HepG2 (cell line): Measurements from ENCODE around the gene NFKBIA. TPM values are rescaled to one million over a fixed set of nuclear protein-coding genes. Genes with fewer than 3 reads are reported as not detected.

Source experiments
- ARID5B ChIP-seq: IDR thresholded peaks from 2 replicates; pipeline ENCODE4 v1.4.0; 2020; ENCODE audit warnings: mild to moderate bottlenecking, missing genetic modification reagents
- ARNT2 ChIP-seq: sonication (generic); formaldehyde crosslinking; IDR thresholded peaks from 2 replicates; pipeline ENCODE4 v1.8.0; 2022; ENCODE audit warnings: mild to moderate bottlenecking, low read depth, missing genetic modification reagents, moderate library complexity
- ATF3 ChIP-seq: sonication (generic); formaldehyde crosslinking; IDR thresholded peaks from 2 replicates; pipeline ENCODE4 v1.4.0; 2020; ENCODE audit warnings: missing genetic modification reagents
- ESRRA ChIP-seq: sonication (generic); formaldehyde crosslinking; IDR thresholded peaks from 2 replicates; pipeline ENCODE4 v1.5.1; 2020; ENCODE audit warnings: mild to moderate bottlenecking, low read depth, missing genetic modification reagents
- EZH2 ChIP-seq: conservative IDR thresholded peaks from 2 replicates; pipeline ENCODE4 v1.6.1; 2012; ENCODE audit warnings: mild to moderate bottlenecking, low read depth, low read length, moderate library complexity
- FUBP1 ChIP-seq: sonication (generic); formaldehyde crosslinking; IDR thresholded peaks from 2 replicates; pipeline ENCODE4 v1.5.1; 2020; ENCODE audit warnings: missing genetic modification reagents, mild to moderate bottlenecking, borderline replicate concordance
- IRF1 ChIP-seq: sonication (generic); formaldehyde crosslinking; IDR thresholded peaks from 2 replicates; pipeline ENCODE4 v1.4.0; 2020; ENCODE audit warnings: low read depth, mild to moderate bottlenecking, missing genetic modification reagents
- KLF9 ChIP-seq: IDR thresholded peaks from 2 replicates; pipeline ENCODE4 v1.6.1; 2016; ENCODE audit warnings: low read depth
- LCORL ChIP-seq, 2 experiments: fragments of 450-650 bp in 1 of 2; sonication (generic) in 1 of 2; formaldehyde crosslinking in 1 of 2; IDR thresholded peaks; 2 replicates each; pipeline versions ENCODE4 v1.5.0 to v1.6.1; 2017 to 2020; ENCODE audit warnings: antibody characterized with exemption in 1 of 2, missing genetic modification reagents in 1 of 2
- NFE2L2 ChIP-seq: fragments of 150-350 bp; IDR thresholded peaks from 2 replicates; pipeline ENCODE4 v1.6.1; 2014; ENCODE audit warnings: low read length
- RFXAP ChIP-seq: sonication (generic); formaldehyde crosslinking; IDR thresholded peaks from 2 replicates; pipeline ENCODE4 v1.4.0; 2020; ENCODE audit warnings: missing genetic modification reagents, borderline replicate concordance
- SNAI1 ChIP-seq: sonication (generic); formaldehyde crosslinking; IDR thresholded peaks from 2 replicates; pipeline ENCODE4 v1.5.0; 2020; ENCODE audit warnings: mild to moderate bottlenecking, missing genetic modification reagents, borderline replicate concordance
- TCF7 ChIP-seq: sonication (generic); IDR thresholded peaks from 2 replicates; pipeline ENCODE4 v1.6.1; 2016; ENCODE audit warnings: antibody characterized with exemption, low read depth
- TFDP2 ChIP-seq: sonication (generic); formaldehyde crosslinking; IDR thresholded peaks from 2 replicates; pipeline ENCODE4 v1.4.0; 2020; ENCODE audit warnings: missing genetic modification reagents
- ZNF33A ChIP-seq: sonication (generic); formaldehyde crosslinking; IDR thresholded peaks from 2 replicates; pipeline ENCODE4 v1.5.1; 2020; ENCODE audit warnings: missing genetic modification reagents, mild to moderate bottlenecking, moderate library complexity, borderline replicate concordance
- ZNF562 ChIP-seq: sonication (generic); formaldehyde crosslinking; IDR thresholded peaks from 2 replicates; pipeline ENCODE4 v1.8.0; 2022; ENCODE audit warnings: missing genetic modification reagents, borderline replicate concordance
- ZNF570 ChIP-seq: sonication (generic); formaldehyde crosslinking; IDR thresholded peaks from 2 replicates; pipeline ENCODE4 v1.4.0; 2020; ENCODE audit warnings: mild to moderate bottlenecking, missing genetic modification reagents, borderline replicate concordance
- ZNF781 ChIP-seq: sonication (generic); formaldehyde crosslinking; IDR thresholded peaks from 2 replicates; pipeline ENCODE4 v1.5.1; 2020; ENCODE audit warnings: borderline replicate concordance, mild to moderate bottlenecking, missing genetic modification reagents; ENCODE audit errors: not compliant biosample characterization
- ZNF83 ChIP-seq: sonication (generic); formaldehyde crosslinking; IDR thresholded peaks from 2 replicates; pipeline ENCODE4 v1.4.0; 2020; ENCODE audit warnings: missing genetic modification reagents, mild to moderate bottlenecking, borderline replicate concordance
- ZSCAN9 ChIP-seq: IDR thresholded peaks from 2 replicates; pipeline ENCODE4 v1.6.1; 2016; ENCODE audit warnings: borderline replicate concordance
- polyA plus RNA-seq, 8 experiments: library from polyadenylated mRNA; depleted of rRNA in 3 of 8; stranded (reverse) in 7 of 8; unstranded in 1 of 8; fragments of >200 nt; fragmentation: Illumina TruSeq in 4 of 8; extraction: Trizol in 4 of 8; gene quantifications; 2 replicates each; pipeline versions ENCODE4 v1.2.1 to v1.2.3, GENCODE V29; 2011 to 2016; ENCODE audit warnings: low read depth in 4 of 8, missing spikeins in 1 of 8, mixed read lengths in 1 of 8; ENCODE audit not compliant: insufficient read depth in 1 of 8
- total RNA-seq, 5 experiments: library from RNA; depleted of rRNA; stranded (reverse); fragments of >200 nt; fragmentation: Illumina TruSeq; extraction: Trizol; gene quantifications; 2 replicates each; pipeline ENCODE4 v1.2.3, GENCODE V29; 2016; ENCODE audit warnings: low read depth in 1 of 5

Gene NFKBIA
- total and polyA plus RNA-seq, 2 of the 13 experiments (the other 11 are each of a cell fraction or from before 2014, with no cell fraction given): 197 to 319 TPM

- TF ChIP-seq ARID5B (no peak), ZSCAN9 (CRISPR knock-in tag) (no peak), EZH2 (no peak), NFE2L2 (no peak), TFDP2 (CRISPR knock-in tag) (no peak), LCORL (IDR thresholded peaks at IDR 0.05) (peak; percentile 63; the same call in 1 of the 2 replicates), LCORL (CRISPR knock-in tag; IDR thresholded peaks at IDR 0.05) (no peak), IRF1 (CRISPR knock-in tag) (no peak), KLF9 (CRISPR knock-in tag) (no peak), ZNF781 (CRISPR knock-in tag) (no peak), SNAI1 (no peak), ATF3 (no peak), RFXAP (CRISPR knock-in tag) (no peak), ZNF83 (CRISPR knock-in tag) (no peak), TCF7 (no peak), FUBP1 (no peak), ZNF33A (CRISPR knock-in tag) (no peak), ZNF562 (no peak), ARNT2 (CRISPR knock-in tag) (no peak), ESRRA (no peak), ZNF570 (no peak)
Measured at GRCh38 chr14:35352274-35353233, 52.0 kb downstream of the NFKBIA start (continued).
